ENCODE measurements around the gene PRKCA. TPM values are rescaled to one million over a fixed set of nuclear protein-coding genes. Genes with fewer than 3 reads are reported as not detected.

Gene PRKCA
- total RNA-seq, 2 experiments from 2014 or later, result 84.4 to 87.9 TPM

Small RNA genes lying within 50 kb of the gene (microRNA-seq; reads per million reads assigned to microRNA genes)
- gene MIR634 (ENCODE audit: borderline microRNAs expressed, borderline replicate concordance), result not detected

Other genes with a start within 250 kb of the PRKCA start
- gene CEP112, start 110.5 kb upstream of the PRKCA start, total RNA-seq, result 1 to 10 TPM; 1.2 to 1.5 TPM
- not detected for gene APOH, start 73.2 kb upstream of the PRKCA start, total RNA-seq